ENCODE measurements around the gene LRRC27. TPM values are rescaled to one million over a fixed set of nuclear protein-coding genes. Genes with fewer than 3 reads are reported as not detected.

LRRC27 gene
- total RNA-seq, 1 experiment from 2014 or later, result 5.6 TPM

DNA sequence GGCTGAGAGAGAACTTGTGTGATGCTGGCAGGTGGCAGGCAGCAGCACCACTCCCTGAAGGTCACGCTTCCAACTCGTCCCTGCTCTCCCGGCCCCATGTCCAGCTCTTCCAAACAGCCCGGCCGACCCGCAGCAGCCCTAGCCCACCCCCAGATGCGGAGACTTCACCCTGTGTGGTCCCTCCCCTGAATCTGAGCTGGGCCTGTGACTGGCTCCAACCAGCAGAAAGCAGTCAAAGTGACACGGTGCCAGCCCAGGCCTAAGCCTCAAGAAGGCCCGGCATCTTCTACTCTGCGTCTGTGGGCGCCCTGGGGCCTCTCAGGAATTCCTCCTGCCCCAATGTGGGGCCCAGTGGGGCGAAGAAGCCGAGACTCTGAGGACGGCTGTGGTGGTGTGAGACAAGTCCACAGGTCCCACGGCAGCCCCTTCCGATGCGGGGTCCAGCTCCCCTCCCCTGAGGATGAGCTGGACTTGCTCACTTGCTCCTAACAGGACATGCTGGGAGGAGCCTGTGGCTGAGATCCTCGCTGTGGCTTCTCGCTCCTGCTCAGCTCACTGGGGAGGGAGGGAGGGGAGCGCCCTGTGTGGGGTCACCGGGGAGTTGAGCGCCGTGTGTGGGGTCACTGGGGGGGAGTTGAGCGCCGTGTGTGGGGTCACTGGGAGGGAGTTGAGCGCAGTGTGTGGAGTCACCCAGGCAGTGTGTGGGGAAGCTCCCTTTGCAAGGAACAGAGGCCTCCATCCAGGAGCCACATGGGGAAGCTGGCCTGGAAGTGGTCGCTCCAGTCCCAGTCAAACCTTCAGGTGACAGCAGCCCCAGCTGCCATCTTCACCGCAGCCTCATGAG lies 33.7 kb upstream of the LRRC27 start:
- Histone ChIP-seq H3K9me2 (replicated peaks; ENCODE audit: low read length) (no peaks in the 10 kb centered on the region), H3K9me3 (ENCODE audit: low read length) (no peaks in the 10 kb centered on the region), H3K4me2 (ENCODE audit: low read length) (no peak overlapping the region), H3F3A (ENCODE audit: low read length, unreplicated experiment) (no peaks in the 10 kb centered on the region), H3K36me3 (ENCODE audit: low read depth, low read length) (no peaks in the 10 kb centered on the region), H3K27me3 (ENCODE audit: low read length) (no peaks in the 10 kb centered on the region), H4K20me1 (ENCODE audit: low read length) (no peaks in the 10 kb centered on the region), H3K27ac (ENCODE audit: low read length) (no peak overlapping the region), H3K9ac (ENCODE audit: low read length) (no peak overlapping the region), H3K4me3 (ENCODE audit: low read length) (no peak overlapping the region), H3K4me1 (ENCODE audit: insufficient read depth, low read length) (no peaks in the 10 kb centered on the region), H2AFZ (ENCODE audit: low read length) (no peak overlapping the region), H3K79me2 (ENCODE audit: low read length) (no peaks in the 10 kb centered on the region)
- POLR2A ChIA-PET (ENCODE audit: unreplicated experiment), result no interaction called here
- TF ChIP-seq EZH2phosphoT487 (IDR thresholded peaks at IDR 0.05; ENCODE audit: borderline replicate concordance, low read length), result no peak
- TF ChIP-seq, protein P1, sequence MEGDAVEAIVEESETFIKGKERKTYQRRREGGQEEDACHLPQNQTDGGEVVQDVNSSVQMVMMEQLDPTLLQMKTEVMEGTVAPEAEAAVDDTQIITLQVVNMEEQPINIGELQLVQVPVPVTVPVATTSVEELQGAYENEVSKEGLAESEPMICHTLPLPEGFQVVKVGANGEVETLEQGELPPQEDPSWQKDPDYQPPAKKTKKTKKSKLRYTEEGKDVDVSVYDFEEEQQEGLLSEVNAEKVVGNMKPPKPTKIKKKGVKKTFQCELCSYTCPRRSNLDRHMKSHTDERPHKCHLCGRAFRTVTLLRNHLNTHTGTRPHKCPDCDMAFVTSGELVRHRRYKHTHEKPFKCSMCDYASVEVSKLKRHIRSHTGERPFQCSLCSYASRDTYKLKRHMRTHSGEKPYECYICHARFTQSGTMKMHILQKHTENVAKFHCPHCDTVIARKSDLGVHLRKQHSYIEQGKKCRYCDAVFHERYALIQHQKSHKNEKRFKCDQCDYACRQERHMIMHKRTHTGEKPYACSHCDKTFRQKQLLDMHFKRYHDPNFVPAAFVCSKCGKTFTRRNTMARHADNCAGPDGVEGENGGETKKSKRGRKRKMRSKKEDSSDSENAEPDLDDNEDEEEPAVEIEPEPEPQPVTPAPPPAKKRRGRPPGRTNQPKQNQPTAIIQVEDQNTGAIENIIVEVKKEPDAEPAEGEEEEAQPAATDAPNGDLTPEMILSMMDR (conservative IDR thresholded peaks at IDR 0.05; ENCODE audit: low read depth, low read length), result no peak
- no peak for TF ChIP-seq EZH2 (IDR thresholded peaks at IDR 0.05; ENCODE audit: low read length, unreplicated experiment)
- DNase-seq, result no peak
- CTCF ChIA-PET, result no interaction called here
- no TSS peak for BruUV-seq (replicated peaks)
- ATAC-seq, result no peak
- intact Hi-C loops (cut with micrococcal nuclease), result no loop called here

DNA sequence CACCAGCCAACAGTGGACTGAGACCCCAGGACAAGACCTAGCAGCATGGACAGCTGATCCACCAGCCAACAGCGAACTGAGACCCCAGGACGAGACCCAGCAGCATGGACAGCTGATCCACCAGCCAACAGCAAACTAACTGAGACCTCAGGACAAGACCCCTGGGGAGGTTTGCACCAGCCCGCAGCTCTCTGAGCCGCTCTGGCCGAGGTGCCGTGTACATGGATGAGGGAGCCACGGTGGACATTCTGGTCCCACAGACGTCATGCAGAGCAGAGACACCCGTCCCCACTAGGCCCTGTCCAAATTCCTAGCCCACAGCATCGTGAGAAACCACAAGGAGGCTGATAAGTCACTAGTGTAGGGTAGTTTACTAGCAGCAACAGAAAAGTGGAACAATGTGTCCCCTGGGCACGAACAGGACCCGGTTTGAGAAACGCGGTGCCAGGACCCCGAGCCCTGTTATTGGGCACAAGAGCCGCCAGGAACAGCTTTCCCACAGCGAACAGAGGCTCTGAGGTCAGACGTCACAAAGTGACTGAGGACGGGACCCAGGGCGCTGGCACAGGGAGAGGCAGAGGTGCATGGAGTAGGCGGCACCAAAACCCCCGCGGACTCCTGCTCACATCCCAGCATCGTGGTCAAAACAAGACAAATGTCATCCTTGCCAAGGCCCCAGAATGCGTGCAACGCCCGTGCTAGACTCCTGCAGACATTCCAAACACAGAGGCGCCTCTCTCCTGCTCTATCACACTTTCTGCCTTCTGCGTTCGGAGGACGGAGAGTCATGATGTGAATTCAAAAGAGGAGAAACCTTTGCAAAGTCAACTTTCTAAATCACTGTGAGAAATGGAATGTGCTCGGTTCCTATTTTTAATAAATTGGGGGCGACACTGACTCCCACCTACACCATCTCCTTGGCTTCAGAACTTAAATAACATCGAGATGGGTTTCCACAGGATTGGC lies 32.3 kb upstream of the LRRC27 start:
- H3K27me3 ChIP-seq (ENCODE audit: low read length), result no peaks in the 10 kb centered on the region
- TF ChIP-seq, protein P1 (conservative IDR thresholded peaks at IDR 0.05; ENCODE audit: low read depth, low read length), result no peak
- TF ChIP-seq EZH2 (IDR thresholded peaks at IDR 0.05; ENCODE audit: low read length, unreplicated experiment) (no peak), EZH2phosphoT487 (IDR thresholded peaks at IDR 0.05; ENCODE audit: borderline replicate concordance, low read length) (no peak)
- H3F3A ChIP-seq (ENCODE audit: low read length, unreplicated experiment), result no peaks in the 10 kb centered on the region
- no TSS peak for BruUV-seq (replicated peaks)
- H3K9ac ChIP-seq (ENCODE audit: low read length), result no peak overlapping the region
- no peaks in the 10 kb centered on the region for H3K36me3 ChIP-seq (ENCODE audit: low read depth, low read length)
- no peak overlapping the region for H3K27ac ChIP-seq (ENCODE audit: low read length)
- H3K9me2 ChIP-seq (replicated peaks; ENCODE audit: low read length), result no peaks in the 10 kb centered on the region
- ATAC-seq (no peak), DNase-seq (no peak)
- CTCF ChIA-PET, result no interaction called here
- no peaks in the 10 kb centered on the region for H3K4me1 ChIP-seq (ENCODE audit: insufficient read depth, low read length)
- no peak overlapping the region for H3K4me3 ChIP-seq (ENCODE audit: low read length)
- H3K4me2 ChIP-seq (ENCODE audit: low read length), result no peak overlapping the region
- POLR2A ChIA-PET (ENCODE audit: unreplicated experiment), result no interaction called here
- no peaks in the 10 kb centered on the region for H4K20me1 ChIP-seq (ENCODE audit: low read length)
- H3K79me2 ChIP-seq (ENCODE audit: low read length), result 0 out of 2 replicates have a peak, but pooled peaks cover under 1% of the 10 kb centered on the region
- intact Hi-C loops (cut with micrococcal nuclease), result no loop called here
- H3K9me3 ChIP-seq (ENCODE audit: low read length), result no peaks in the 10 kb centered on the region
- no peak overlapping the region for H2AFZ ChIP-seq (ENCODE audit: low read length)
